Testis (tissue), 3 donors: ENCODE results near the gene TTLL11. TPM values are rescaled to one million over a fixed set of nuclear protein-coding genes. Genes with fewer than 3 reads are reported as not detected.
A peak's percentile ranks its signal among the peaks of the same experiment; 100 is the strongest.

Experiments
- DNase-seq: peaks from one replicate; pipeline ENCODE4 v3.0.0-alpha.2; 2019
- H3K27ac ChIP-seq, 2 donors: fragments of 200-600 bp; sonication (generic); one replicate each; pipeline ENCODE4 v1.5.1; 2019
- H3K27me3 ChIP-seq: fragments of 200-600 bp; sonication (generic); one replicate; pipeline ENCODE4 v1.5.1; 2019
- H3K36me3 ChIP-seq: fragments of 200-600 bp; sonication (generic); one replicate; pipeline ENCODE4 v1.5.1; 2017; ENCODE audit warnings: low read depth; ENCODE audit errors: missing control alignments
- H3K4me1 ChIP-seq: fragments of 200-600 bp; sonication (generic); one replicate; pipeline ENCODE4 v1.5.1; 2019
- H3K4me3 ChIP-seq, 2 donors: fragments of 200-600 bp; sonication (generic); one replicate each; pipeline ENCODE4 v1.5.1; 2017 to 2019
- H3K9me3 ChIP-seq: fragments of 200-600 bp; sonication (generic); one replicate; pipeline ENCODE4 v1.5.1; 2017
- CTCF ChIP-seq, 3 experiments: fragments of 450-650 bp in 2 of 3; fragments of 200-600 bp in 1 of 3; sonication (generic) in 1 of 3; IDR thresholded peaks; one replicate each; pipeline ENCODE4 v1.5.1; 2016 to 2019; ENCODE audit warnings: antibody characterized with exemption in 3 of 3, mild to moderate bottlenecking in 2 of 3, moderate library complexity in 1 of 3
- POLR2A ChIP-seq: fragments of 450-650 bp; IDR thresholded peaks from one replicate; pipeline ENCODE4 v1.6.1; 2017; ENCODE audit warnings: antibody characterized with exemption, mild to moderate bottlenecking, moderate library complexity
- WGBS, 2 donors: methylation state at CpG; one replicate each; pipeline ENCODE4 v1.1.5; 2018; 5-methylcytosine and 5-hydroxymethylcytosine counted together
- intact Hi-C: fragments of 100-400 bp; cut with DNase I; formaldehyde crosslinking; loops from one replicate; pipeline ENCODE4 v1.15.1; 2023; ENCODE audit warnings: low total_unique reads
- polyA plus RNA-seq: library from polyadenylated mRNA; stranded (reverse); fragments of 350-450 nt; fragmentation: Illumina TruSeq; extraction: RNeasy Lipid Tissue Mini Kit (QIAGEN cat#74804); gene quantifications from one replicate; pipeline ENCODE4 v1.2.3, GENCODE V29; 2014; ENCODE audit warnings: low read depth, low replicate concordance; ENCODE audit not compliant: insufficient read depth
- total RNA-seq, 2 donors: library from RNA; depleted of rRNA; stranded (reverse); fragments of >200 nt; gene quantifications; one replicate each; pipeline ENCODE4 v1.2.3, GENCODE V29; 2016

TTLL11 gene
- total and polyA plus RNA-seq, 3 donors from 2014 or later, result 17.8 to 36.5 (median 19.8) TPM

GRCh38 chr9:121826711-121827110 is 266.4 kb downstream of the TTLL11 start:
- Histone ChIP-seq H3K36me3 (no peaks in the 10 kb centered on the region), H3K27ac (no peak overlapping the region), H3K4me1 (no peaks in the 10 kb centered on the region), H3K4me3 (no peak overlapping the region), H3K9me3 (no peaks in the 10 kb centered on the region), H3K27me3 (no peaks in the 10 kb centered on the region)
- intact Hi-C loops, result loop anchor here (5.0 kb wide), 1 partner anchor 81 kb away; no protein-coding TSS in a partner anchor
- no peak for DNase-seq
- TF ChIP-seq CTCF (IDR thresholded peaks at IDR 0.05) (no peak), POLR2A (no peak)
- WGBS, 2 donors, result 94 to 97% methylated on average over 7 of the region's 7 CpGs

GRCh38 chr9:121825031-121825691 is 267.9 kb downstream of the TTLL11 start:
- DNase-seq, result peak; percentile 11
- Histone ChIP-seq H3K27me3 (no peaks in the 10 kb centered on the region), H3K9me3 (no peaks in the 10 kb centered on the region), H3K4me3 (no peak overlapping the region), H3K36me3 (no peaks in the 10 kb centered on the region), H3K4me1 (no peaks in the 10 kb centered on the region), H3K27ac (no peak overlapping the region)
- 75 to 79% methylated on average over 11 to 12 of the region's 12 CpGs for WGBS, 2 donors
- TF ChIP-seq CTCF (IDR thresholded peaks at IDR 0.05) (no peak), POLR2A (no peak)
- intact Hi-C loops, result loop anchor here (5.0 kb wide), 1 partner anchor 82 kb away; no protein-coding TSS in a partner anchor

GRCh38 chr9:121824651-121825030 is 268.5 kb downstream of the TTLL11 start:
- H3K4me1 ChIP-seq, result no peaks in the 10 kb centered on the region
- no peaks in the 10 kb centered on the region for H3K36me3 ChIP-seq
- no peak overlapping the region for H3K4me3 ChIP-seq
- intact Hi-C loops, result loop anchor here (5.0 kb wide), 1 partner anchor 83 kb away; no protein-coding TSS in a partner anchor
- WGBS, 2 donors, result 77 to 84% methylated on average over 4 of the region's 4 CpGs
- TF ChIP-seq POLR2A (no peak), CTCF (IDR thresholded peaks at IDR 0.05) (no peak)
- no peak overlapping the region for H3K27ac ChIP-seq
- H3K27me3 ChIP-seq, result no peaks in the 10 kb centered on the region
- H3K9me3 ChIP-seq, result no peaks in the 10 kb centered on the region
- no peak for DNase-seq

GRCh38 chr9:121823451-121824169 is 269.5 kb downstream of the TTLL11 start:
- no peak for DNase-seq
- TF ChIP-seq POLR2A (no peak), CTCF (IDR thresholded peaks at IDR 0.05) (no peak)
- H3K27me3 ChIP-seq, result no peaks in the 10 kb centered on the region
- 91 to 95% methylated on average over 13 of the region's 13 CpGs for WGBS, 2 donors
- intact Hi-C loops, result no loop called here
- H3K36me3 ChIP-seq, result no peaks in the 10 kb centered on the region
- H3K27ac ChIP-seq, result no peak overlapping the region
- no peak overlapping the region for H3K4me3 ChIP-seq
- H3K9me3 ChIP-seq, result no peaks in the 10 kb centered on the region
- H3K4me1 ChIP-seq, result no peaks in the 10 kb centered on the region
